ENCODE results near the gene CRYGC.
"Not testable (repeated sequence)": the region's sequence is repeated elsewhere in the genome, so short reads cannot be mapped to it uniquely, and the experiment has no call there.

Gene CRYGC

GRCh38 chr2:208112273-208112745, 17.3 kb downstream of the CRYGC start:
- H3K9me3 ChIP-seq (ENCODE audit: control insufficient read depth in 1 of 2, low read length in 2 of 2); H3K27ac ChIP-seq (ENCODE audit: low read length); H3K36me3 ChIP-seq (ENCODE audit: control insufficient read depth in 1 of 2, insufficient read depth in 2 of 2, low read length in 2 of 2); H3K4me1 ChIP-seq (ENCODE audit: control insufficient read depth in 1 of 2, insufficient read depth in 2 of 2, low read length in 2 of 2); H3K27me3 ChIP-seq (ENCODE audit: low read depth, low read length); H3K4me3 ChIP-seq (ENCODE audit: low read depth in 1 of 2, low read length in 2 of 2): not testable (repeated sequence)

GRCh38 chr2:208103616-208104015, 26.0 kb downstream of the CRYGC start:
- Histone ChIP-seq H3K27me3 (ENCODE audit: low read depth, low read length) (no peaks in the 10 kb centered on the region), H3K4me1 (ENCODE audit: control insufficient read depth in 1 of 2, insufficient read depth in 2 of 2, low read length in 2 of 2) (no peaks in the 10 kb centered on the region), H3K9me3 (ENCODE audit: control insufficient read depth in 1 of 2, low read length in 2 of 2) (no peaks in the 10 kb centered on the region), H3K27ac (ENCODE audit: low read length) (no peak overlapping the region), H3K36me3 (ENCODE audit: control insufficient read depth in 1 of 2, insufficient read depth in 2 of 2, low read length in 2 of 2) (no peaks in the 10 kb centered on the region), H3K4me3 (ENCODE audit: low read depth in 1 of 2, low read length in 2 of 2) (no peak overlapping the region)

GRCh38 chr2:208101716-208102631, 27.7 kb downstream of the CRYGC start:
- Histone ChIP-seq H3K36me3 (ENCODE audit: control insufficient read depth in 1 of 2, insufficient read depth in 2 of 2, low read length in 2 of 2) (no peaks in the 10 kb centered on the region), H3K9me3 (ENCODE audit: control insufficient read depth in 1 of 2, low read length in 2 of 2) (no peaks in the 10 kb centered on the region), H3K4me1 (ENCODE audit: control insufficient read depth in 1 of 2, insufficient read depth in 2 of 2, low read length in 2 of 2) (no peaks in the 10 kb centered on the region), H3K4me3 (ENCODE audit: low read depth in 1 of 2, low read length in 2 of 2) (no peak overlapping the region), H3K27me3 (ENCODE audit: low read depth, low read length) (no peaks in the 10 kb centered on the region), H3K27ac (ENCODE audit: low read length) (no peak overlapping the region)

- Histone ChIP-seq H3K27me3 (ENCODE audit: low read depth, low read length) (no peaks in the 10 kb centered on the region), H3K9me3 (ENCODE audit: control insufficient read depth in 1 of 2, low read length in 2 of 2) (no peaks in the 10 kb centered on the region), H3K36me3 (ENCODE audit: control insufficient read depth in 1 of 2, insufficient read depth in 2 of 2, low read length in 2 of 2) (no peaks in the 10 kb centered on the region), H3K4me3 (ENCODE audit: low read depth in 1 of 2, low read length in 2 of 2) (no peak overlapping the region), H3K27ac (ENCODE audit: low read length) (no peak overlapping the region), H3K4me1 (ENCODE audit: control insufficient read depth in 1 of 2, insufficient read depth in 2 of 2, low read length in 2 of 2) (no peaks in the 10 kb centered on the region)
Measured at GRCh38 chr2:208099682-208100470, 29.8 kb downstream of the CRYGC start.

- not testable (repeated sequence) for H3K4me1 ChIP-seq (ENCODE audit: control insufficient read depth in 1 of 2, insufficient read depth in 2 of 2, low read length in 2 of 2); H3K27ac ChIP-seq (ENCODE audit: low read length); H3K27me3 ChIP-seq (ENCODE audit: low read depth, low read length); H3K36me3 ChIP-seq (ENCODE audit: control insufficient read depth in 1 of 2, insufficient read depth in 2 of 2, low read length in 2 of 2); H3K4me3 ChIP-seq (ENCODE audit: low read depth in 1 of 2, low read length in 2 of 2); H3K9me3 ChIP-seq (ENCODE audit: control insufficient read depth in 1 of 2, low read length in 2 of 2)
Measured at GRCh38 chr2:208098701-208099100, 30.9 kb downstream of the CRYGC start.

GRCh38 chr2:208098267-208098666, 31.4 kb downstream of the CRYGC start:
- H3K27me3 ChIP-seq (ENCODE audit: low read depth, low read length) = no peaks in the 10 kb centered on the region
- H3K27ac ChIP-seq (ENCODE audit: low read length) = no peak overlapping the region
- no peaks in the 10 kb centered on the region for H3K4me1 ChIP-seq (ENCODE audit: control insufficient read depth in 1 of 2, insufficient read depth in 2 of 2, low read length in 2 of 2)
- no peak overlapping the region for H3K4me3 ChIP-seq (ENCODE audit: low read depth in 1 of 2, low read length in 2 of 2)
- H3K36me3 ChIP-seq (ENCODE audit: control insufficient read depth in 1 of 2, insufficient read depth in 2 of 2, low read length in 2 of 2) = no peaks in the 10 kb centered on the region
- H3K9me3 ChIP-seq (ENCODE audit: control insufficient read depth in 1 of 2, low read length in 2 of 2) = no peaks in the 10 kb centered on the region

- Histone ChIP-seq H3K4me1 (ENCODE audit: control insufficient read depth in 1 of 2, insufficient read depth in 2 of 2, low read length in 2 of 2) (no peaks in the 10 kb centered on the region), H3K27me3 (ENCODE audit: low read depth, low read length) (no peaks in the 10 kb centered on the region), H3K36me3 (ENCODE audit: control insufficient read depth in 1 of 2, insufficient read depth in 2 of 2, low read length in 2 of 2) (no peaks in the 10 kb centered on the region), H3K9me3 (ENCODE audit: control insufficient read depth in 1 of 2, low read length in 2 of 2) (no peaks in the 10 kb centered on the region), H3K27ac (ENCODE audit: low read length) (no peak overlapping the region), H3K4me3 (ENCODE audit: low read depth in 1 of 2, low read length in 2 of 2) (no peak overlapping the region)
Measured at GRCh38 chr2:208097801-208098200, 31.8 kb downstream of the CRYGC start.

GRCh38 chr2:208097313-208097712, 32.3 kb downstream of the CRYGC start:
- Histone ChIP-seq H3K27ac (ENCODE audit: low read length) (no peak overlapping the region), H3K36me3 (ENCODE audit: control insufficient read depth in 1 of 2, insufficient read depth in 2 of 2, low read length in 2 of 2) (no peaks in the 10 kb centered on the region), H3K4me1 (ENCODE audit: control insufficient read depth in 1 of 2, insufficient read depth in 2 of 2, low read length in 2 of 2) (no peaks in the 10 kb centered on the region), H3K27me3 (ENCODE audit: low read depth, low read length) (no peaks in the 10 kb centered on the region), H3K9me3 (ENCODE audit: control insufficient read depth in 1 of 2, low read length in 2 of 2) (no peaks in the 10 kb centered on the region), H3K4me3 (ENCODE audit: low read depth in 1 of 2, low read length in 2 of 2) (no peak overlapping the region)

- no peaks in the 10 kb centered on the region for H3K9me3 ChIP-seq (ENCODE audit: control insufficient read depth in 1 of 2, low read length in 2 of 2)
- no peaks in the 10 kb centered on the region for H3K4me1 ChIP-seq (ENCODE audit: control insufficient read depth in 1 of 2, insufficient read depth in 2 of 2, low read length in 2 of 2)
- H3K36me3 ChIP-seq (ENCODE audit: control insufficient read depth in 1 of 2, insufficient read depth in 2 of 2, low read length in 2 of 2) = no peaks in the 10 kb centered on the region
- H3K27ac ChIP-seq (ENCODE audit: low read length) = no peak overlapping the region
- H3K27me3 ChIP-seq (ENCODE audit: low read depth, low read length) = no peaks in the 10 kb centered on the region
- no peak overlapping the region for H3K4me3 ChIP-seq (ENCODE audit: low read depth in 1 of 2, low read length in 2 of 2)
Measured at GRCh38 chr2:208096080-208096479, 33.5 kb downstream of the CRYGC start.

- no peaks in the 10 kb centered on the region for H3K4me1 ChIP-seq (ENCODE audit: control insufficient read depth in 1 of 2, insufficient read depth in 2 of 2, low read length in 2 of 2)
- H3K36me3 ChIP-seq (ENCODE audit: control insufficient read depth in 1 of 2, insufficient read depth in 2 of 2, low read length in 2 of 2) = no peaks in the 10 kb centered on the region
- H3K4me3 ChIP-seq (ENCODE audit: low read depth in 1 of 2, low read length in 2 of 2) = no peak overlapping the region
- no peaks in the 10 kb centered on the region for H3K9me3 ChIP-seq (ENCODE audit: control insufficient read depth in 1 of 2, low read length in 2 of 2)
- no peak overlapping the region for H3K27ac ChIP-seq (ENCODE audit: low read length)
- no peaks in the 10 kb centered on the region for H3K27me3 ChIP-seq (ENCODE audit: low read depth, low read length)
Measured at GRCh38 chr2:208093128-208093527, 36.5 kb downstream of the CRYGC start.

GRCh38 chr2:208092093-208092832, 37.4 kb downstream of the CRYGC start:
- no peaks in the 10 kb centered on the region for H3K4me1 ChIP-seq (ENCODE audit: control insufficient read depth in 1 of 2, insufficient read depth in 2 of 2, low read length in 2 of 2)
- H3K27me3 ChIP-seq (ENCODE audit: low read depth, low read length) = no peaks in the 10 kb centered on the region
- H3K36me3 ChIP-seq (ENCODE audit: control insufficient read depth in 1 of 2, insufficient read depth in 2 of 2, low read length in 2 of 2) = no peaks in the 10 kb centered on the region
- no peak overlapping the region for H3K4me3 ChIP-seq (ENCODE audit: low read depth in 1 of 2, low read length in 2 of 2)
- no peak overlapping the region for H3K27ac ChIP-seq (ENCODE audit: low read length)
- H3K9me3 ChIP-seq (ENCODE audit: control insufficient read depth in 1 of 2, low read length in 2 of 2) = no peaks in the 10 kb centered on the region
